ENCODE results near the gene LCE5A.
"Not testable (repeated sequence)": the region's sequence is repeated elsewhere in the genome, so short reads cannot be mapped to it uniquely, and the experiment has no call there.

The LCE5A gene

DNA sequence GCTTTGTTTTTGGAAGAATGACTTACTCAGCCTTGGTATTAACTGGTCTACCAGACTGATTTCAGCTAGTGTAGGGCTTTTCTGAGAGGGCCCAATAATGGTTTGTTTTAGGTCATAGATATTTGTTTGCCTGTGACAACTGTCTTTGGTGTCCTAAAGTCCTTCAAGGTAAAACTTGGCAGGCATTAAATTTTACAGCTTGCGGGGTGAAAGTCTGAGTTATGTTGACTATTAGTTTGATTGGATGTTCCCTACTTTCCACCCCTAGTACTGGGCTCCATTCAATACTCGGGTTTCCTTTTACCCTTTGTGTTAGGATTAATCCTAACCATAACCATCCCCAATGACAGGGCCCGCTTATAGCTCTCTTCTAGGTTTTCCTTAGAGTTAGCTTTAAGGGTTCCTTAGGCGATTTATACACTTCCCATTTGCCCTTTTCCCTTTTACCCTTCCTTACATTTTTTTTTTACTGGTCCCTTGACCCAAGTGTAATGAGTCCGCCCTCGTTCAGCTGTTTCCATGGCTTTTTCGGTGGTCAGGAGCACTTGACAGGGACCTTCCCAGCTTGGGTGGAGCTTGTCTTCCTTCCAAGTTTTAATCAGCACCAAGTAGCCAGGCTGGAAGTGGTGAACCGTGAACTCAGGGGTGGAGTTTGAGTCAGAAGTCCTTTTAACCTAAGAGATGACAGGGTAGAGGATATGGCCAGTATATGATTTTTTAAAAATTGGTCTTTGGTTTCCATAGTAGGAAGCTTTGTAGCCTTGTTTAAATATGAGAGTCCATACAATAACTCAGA is 28.5 kb upstream of the LCE5A start:
- no peak overlapping the region for H3K27ac ChIP-seq
- TF ChIP-seq CTCF (IDR thresholded peaks at IDR 0.05) (no peak), ZFX (IDR thresholded peaks at IDR 0.05; ENCODE audit: borderline replicate concordance) (no peak)

- H3K27ac ChIP-seq: no peak overlapping the region
- TF ChIP-seq CTCF (IDR thresholded peaks at IDR 0.05) (peak; percentile 77), ZFX (IDR thresholded peaks at IDR 0.05; ENCODE audit: borderline replicate concordance) (no peak)
Observed at GRCh38 chr1:152486400-152487006, 24.1 kb upstream of the LCE5A start.

DNA sequence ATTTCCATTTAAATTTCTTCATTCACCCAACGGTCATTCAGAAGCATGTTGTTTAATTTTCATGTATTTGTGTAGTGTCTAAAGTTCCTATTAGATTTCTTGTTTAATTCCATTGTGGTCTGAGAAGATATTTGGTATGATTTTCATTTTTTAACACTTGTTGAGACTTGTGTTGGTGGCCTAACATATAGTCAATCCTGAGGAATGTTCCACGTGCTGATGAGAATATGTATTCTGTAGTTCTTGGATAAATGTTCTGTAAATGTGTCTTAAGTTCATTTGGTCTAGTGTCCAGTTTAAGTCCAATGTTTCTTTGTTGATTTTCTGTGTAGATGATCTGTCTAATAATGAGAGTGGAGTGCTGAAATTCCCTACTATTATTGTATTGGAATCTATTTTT is 22.7 kb upstream of the LCE5A start:
- no peak overlapping the region for H3K27ac ChIP-seq
- TF ChIP-seq CTCF (IDR thresholded peaks at IDR 0.05) (no peak), ZFX (IDR thresholded peaks at IDR 0.05; ENCODE audit: borderline replicate concordance) (no peak)

- TF ChIP-seq CTCF (IDR thresholded peaks at IDR 0.05): peak; percentile 42
- H3K27ac ChIP-seq: not testable (repeated sequence)
Observed at GRCh38 chr1:152491537-152491936, 19.1 kb upstream of the LCE5A start.

DNA sequence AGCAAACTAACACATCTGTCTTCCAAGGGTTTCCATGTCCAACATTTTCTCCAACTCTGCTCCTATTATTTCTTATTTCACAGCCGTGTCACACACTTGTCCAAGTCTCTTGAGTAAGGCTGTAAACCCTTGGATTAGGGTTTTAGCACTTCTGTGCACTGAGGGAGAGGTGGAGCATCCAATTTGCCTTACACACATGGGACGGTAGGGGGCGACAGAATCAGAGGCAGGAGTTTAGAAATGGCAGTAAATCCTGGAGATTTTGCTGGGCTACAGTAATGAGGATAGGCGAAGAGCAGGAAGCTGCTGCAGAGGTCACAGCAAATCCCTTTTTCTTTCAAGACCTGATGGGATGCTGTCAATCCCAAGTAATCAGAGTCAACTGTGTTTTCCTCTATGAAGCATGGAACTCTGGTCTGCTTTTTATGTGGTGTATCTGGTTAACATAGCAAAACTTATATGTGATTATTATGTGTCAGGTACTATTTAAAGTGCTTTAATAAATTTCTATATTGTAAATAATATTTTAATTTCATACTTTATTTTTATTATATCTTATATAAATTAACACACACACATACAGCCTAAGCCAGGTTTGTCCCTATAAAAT is 15.4 kb upstream of the LCE5A start:
- H3K27ac ChIP-seq: no peak overlapping the region
- TF ChIP-seq ZFX (IDR thresholded peaks at IDR 0.05; ENCODE audit: borderline replicate concordance) (no peak), CTCF (IDR thresholded peaks at IDR 0.05) (peak; percentile 97)

- TF ChIP-seq CTCF (IDR thresholded peaks at IDR 0.05) (peak; percentile 61), ZFX (IDR thresholded peaks at IDR 0.05; ENCODE audit: borderline replicate concordance) (no peak)
- no peak overlapping the region for H3K27ac ChIP-seq
Observed at GRCh38 chr1:152497273-152497672, 13.3 kb upstream of the LCE5A start.

DNA sequence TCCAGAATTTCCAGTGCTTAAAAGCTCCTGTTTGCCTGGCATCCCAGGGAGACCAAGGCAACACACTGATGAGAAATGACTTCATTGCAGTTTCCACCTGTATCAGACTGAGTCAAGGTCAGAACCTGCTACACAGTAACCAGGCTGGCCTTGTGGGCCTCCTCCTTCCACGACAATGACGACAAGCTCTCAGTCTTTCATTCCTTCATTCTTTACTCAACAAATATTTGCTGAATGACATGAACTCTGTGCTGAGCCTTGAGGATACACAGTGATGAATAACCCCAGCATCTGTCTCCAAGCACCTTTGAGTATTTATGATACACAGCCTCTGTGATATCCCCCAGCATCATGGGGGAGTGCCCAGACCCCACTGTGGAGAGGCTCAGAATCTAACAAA is 8.9 kb upstream of the LCE5A start:
- TF ChIP-seq CTCF (IDR thresholded peaks at IDR 0.05) (no peak), ZFX (IDR thresholded peaks at IDR 0.05; ENCODE audit: borderline replicate concordance) (no peak)
- H3K27ac ChIP-seq: no peak overlapping the region
